GM19395 (cell line): ENCODE measurements around the gene CMPK1.
A peak's percentile ranks its signal among the peaks of the same experiment; 100 is the strongest.
"Not testable (repeated sequence)": the region's sequence is repeated elsewhere in the genome, so short reads cannot be mapped to it uniquely, and the experiment has no call there.

Source experiments
- ATAC-seq: cut with Tn5 transposase; IDR thresholded peaks from one replicate; pipeline ENCODE4 v1.9.1; 2021; ENCODE audit warnings: mild to moderate bottlenecking, moderate library complexity; ENCODE audit not compliant: unreplicated experiment

The CMPK1 gene

GRCh38 chr1:47333578-47333921, at the start of gene CMPK1:
TSS of gene CMPK1 (plus strand) at chr1:47333790. CDS start at chr1:47333946, 156 bp downstream.
- peak; percentile 74 for ATAC-seq

GRCh38 chr1:47288116-47288515, 45.5 kb upstream of the CMPK1 start:
- ATAC-seq, result not testable (repeated sequence)

- not testable (repeated sequence) for ATAC-seq
Observed at GRCh38 chr1:47294863-47295262, 38.7 kb upstream of the CMPK1 start.

- no peak for ATAC-seq
Observed at GRCh38 chr1:47295579-47295978, 38.0 kb upstream of the CMPK1 start.

- no peak for ATAC-seq
Observed at GRCh38 chr1:47298025-47298699, 35.4 kb upstream of the CMPK1 start.

GRCh38 chr1:47302472-47302871, 31.1 kb upstream of the CMPK1 start:
- no peak for ATAC-seq

- no peak for ATAC-seq
Observed at GRCh38 chr1:47309427-47309826, 24.2 kb upstream of the CMPK1 start.

GRCh38 chr1:47313915-47314664, 19.5 kb upstream of the CMPK1 start, which contains the start of gene STIL:
TSS of gene STIL (minus strand) at chr1:47314147. CDS start at chr1:47310319, 3,828 bp downstream.
- peak; percentile 97 for ATAC-seq

- no peak for ATAC-seq
Observed at GRCh38 chr1:47317841-47318240, 15.7 kb upstream of the CMPK1 start.

- ATAC-seq, result not testable (repeated sequence)
Observed at GRCh38 chr1:47319968-47320367, 13.6 kb upstream of the CMPK1 start.

- ATAC-seq, result no peak
Observed at GRCh38 chr1:47323599-47324031, 10.0 kb upstream of the CMPK1 start.

GRCh38 chr1:47324682-47325081, 8.9 kb upstream of the CMPK1 start:
- no peak for ATAC-seq

- ATAC-seq, result no peak
Observed at GRCh38 chr1:47325528-47325927, 8.1 kb upstream of the CMPK1 start.

GRCh38 chr1:47326271-47326670, 7.3 kb upstream of the CMPK1 start:
- no peak for ATAC-seq

GRCh38 chr1:47328992-47329391, 4.6 kb upstream of the CMPK1 start:
- ATAC-seq, result no peak

- ATAC-seq, result no peak
Observed at GRCh38 chr1:47330212-47330611, 3.4 kb upstream of the CMPK1 start.

- ATAC-seq, result no peak
Observed at GRCh38 chr1:47331875-47332274, 1.7 kb upstream of the CMPK1 start.

- ATAC-seq, result no peak
Observed at GRCh38 chr1:47332779-47333577, 612 bp upstream of the CMPK1 start.

- ATAC-seq, result peak; percentile 85
Observed at GRCh38 chr1:47333922-47334764, 553 bp downstream of the CMPK1 start.

- ATAC-seq, result no peak
Observed at GRCh38 chr1:47334765-47335435, 1.3 kb downstream of the CMPK1 start.
